Stimulated activated CD4-positive, alpha-beta T cell treated with anti-CD3 and anti-CD28 coated beads, Interleukin-15, amount 100 ng/mL, for 24 hours (primary cell): ENCODE results near the gene PBX4.

Source experiments
- DNase-seq: peaks from one replicate; pipeline ENCODE4 v3.0.0-alpha.2; 2020

Gene PBX4

GRCh38 chr19:19552798-19553197 is 65.7 kb downstream of the PBX4 start:
- DNase-seq, result peak; percentile 50

- no peak for DNase-seq
These were observed 66.7 kb downstream of the PBX4 start for GRCh38 chr19:19551853-19552192.

- no peak for DNase-seq
These were observed 67.3 kb downstream of the PBX4 start for GRCh38 chr19:19550972-19551852.

GRCh38 chr19:19550485-19550929 is 68.0 kb downstream of the PBX4 start:
- DNase-seq, result no peak

- DNase-seq, result no peak
These were observed 68.6 kb downstream of the PBX4 start for GRCh38 chr19:19549804-19550464.

- DNase-seq, result no peak
These were observed 69.3 kb downstream of the PBX4 start for GRCh38 chr19:19548915-19549759.

GRCh38 chr19:19547674-19548336 is 70.7 kb downstream of the PBX4 start:
- DNase-seq, result no peak

- no peak for DNase-seq
These were observed 71.7 kb downstream of the PBX4 start for GRCh38 chr19:19546751-19547162.

- no peak for DNase-seq
These were observed 72.8 kb downstream of the PBX4 start for GRCh38 chr19:19545707-19546106.

GRCh38 chr19:19544954-19545591 is 73.4 kb downstream of the PBX4 start:
- no peak for DNase-seq

- DNase-seq, result no peak
These were observed 74.1 kb downstream of the PBX4 start for GRCh38 chr19:19544257-19544953.

- DNase-seq, result no peak
These were observed 74.8 kb downstream of the PBX4 start for GRCh38 chr19:19543640-19544039.

GRCh38 chr19:19543101-19543500 is 75.4 kb downstream of the PBX4 start:
- DNase-seq, result no peak

GRCh38 chr19:19542507-19542906 is 76.0 kb downstream of the PBX4 start:
- DNase-seq, result no peak

- no peak for DNase-seq
These were observed 76.9 kb downstream of the PBX4 start for GRCh38 chr19:19541616-19542015.

- DNase-seq, result peak; percentile 88
These were observed 77.6 kb downstream of the PBX4 start for GRCh38 chr19:19540715-19541515.

GRCh38 chr19:19540064-19540714 is 78.3 kb downstream of the PBX4 start:
- peak; percentile 86 for DNase-seq

- DNase-seq, result no peak
These were observed 78.8 kb downstream of the PBX4 start for GRCh38 chr19:19539698-19540063.

GRCh38 chr19:19538785-19539166 is 79.7 kb downstream of the PBX4 start:
- DNase-seq, result no peak

- peak; percentile 53 for DNase-seq
These were observed 80.3 kb downstream of the PBX4 start, which contains the start of gene CILP2 for GRCh38 chr19:19538061-19538784. Gene CILP2, plus strand, starts transcription at chr19:19538265. Its CDS starts 85 bp downstream, at chr19:19538350.
